WTC11 (cell line): ENCODE data around the gene BTBD2. TPM values are rescaled to one million over a fixed set of nuclear protein-coding genes. Genes with fewer than 3 reads are reported as not detected.

Experiments used
- ATAC-seq: fragments of 200-7000 bp; cut with Tn5 transposase; 2 replicates; pipeline ENCODE4 v1.10.0; 2021; ENCODE audit warnings: mild to moderate bottlenecking, moderate library complexity
- CTCF ChIA-PET: fragments of 300-600 bp; sonication (Branson Sonifier 250); formaldehyde crosslinking; loops from one replicate; lab custom pipeline; 2021; ENCODE audit warnings: antibody characterized with exemption; lab: Charles Lee
- POLR2A ChIA-PET: fragments of 350-600 bp; sonication (Branson Sonifier 250); formaldehyde crosslinking; loops from one replicate; lab custom pipeline; 2021; ENCODE audit warnings: antibody characterized with exemption; lab: Charles Lee
- DNase-seq: peaks from one replicate; pipeline ENCODE4 v3.0.0; 2021; ENCODE audit warnings: low spot score
- H3K27ac Mint-ChIP-seq: 2 replicates; pipeline ENCODE4 v1.8.0; 2021; ENCODE audit warnings: mixed read lengths
- H3K27me3 Mint-ChIP-seq: 2 replicates; pipeline ENCODE4 v1.8.0; 2021; ENCODE audit warnings: low read depth, mild to moderate bottlenecking, moderate library complexity, mixed read lengths
- H3K36me3 Mint-ChIP-seq: 2 replicates; pipeline ENCODE4 v1.8.0; 2021; ENCODE audit warnings: mixed read lengths
- H3K4me1 Mint-ChIP-seq: 2 replicates; pipeline ENCODE4 v1.8.0; 2022; ENCODE audit warnings: mixed read lengths
- H3K4me3 Mint-ChIP-seq: 2 replicates; pipeline ENCODE4 v1.8.0; 2021; ENCODE audit warnings: mild to moderate bottlenecking, moderate library complexity, mixed read lengths
- H3K9me3 Mint-ChIP-seq: 2 replicates; pipeline ENCODE4 v1.8.0; 2021; ENCODE audit warnings: mixed read lengths
- ELF4 ChIP-seq: sonication (generic); formaldehyde crosslinking; IDR thresholded peaks from 2 replicates; pipeline ENCODE4 v1.8.1; 2022; ENCODE audit warnings: low read depth, mild to moderate bottlenecking, moderate library complexity, missing genetic modification reagents
- ETV6 ChIP-seq: sonication (generic); formaldehyde crosslinking; IDR thresholded peaks from 2 replicates; pipeline ENCODE4 v1.8.1; 2022; ENCODE audit warnings: mild to moderate bottlenecking, missing genetic modification reagents
- NFE2L1 ChIP-seq: sonication (generic); formaldehyde crosslinking; IDR thresholded peaks from 2 replicates; pipeline ENCODE4 v1.8.1; 2023; ENCODE audit warnings: missing genetic modification reagents
- NR3C1 ChIP-seq: sonication (generic); formaldehyde crosslinking; conservative IDR thresholded peaks from 2 replicates; pipeline ENCODE4 v1.8.1; 2023; ENCODE audit warnings: low read depth, mild to moderate bottlenecking, missing genetic modification reagents
- SP1 ChIP-seq: sonication (generic); formaldehyde crosslinking; conservative IDR thresholded peaks from 2 replicates; pipeline ENCODE4 v1.8.1; 2022; ENCODE audit warnings: missing genetic modification reagents
- ZNF671 ChIP-seq: fragments of 250-450 bp; sonication (Bioruptor Pico); IDR thresholded peaks from 2 replicates; pipeline ENCODE4 v1.8.0; 2021; ENCODE audit warnings: mild to moderate bottlenecking
- total RNA-seq: library from RNA; stranded (reverse); gene quantifications from 3 replicates; pipeline ENCODE4 v1.2.3, GENCODE V29; 2021
- TF ChIP-seq, protein P1 (sequence below): sonication (generic); formaldehyde crosslinking; IDR thresholded peaks from 2 replicates; pipeline ENCODE4 v1.8.1; 2023; ENCODE audit warnings: mild to moderate bottlenecking, missing genetic modification reagents, moderate library complexity
- TF ChIP-seq, protein P2 (sequence below): sonication (generic); formaldehyde crosslinking; IDR thresholded peaks from 2 replicates; pipeline ENCODE4 v1.8.1; 2023; ENCODE audit warnings: mild to moderate bottlenecking, missing genetic modification reagents
- TF ChIP-seq, protein P3 (sequence below): sonication (generic); formaldehyde crosslinking; IDR thresholded peaks from 2 replicates; pipeline ENCODE4 v1.8.0; 2022; ENCODE audit warnings: mild to moderate bottlenecking, missing genetic modification reagents
- TF ChIP-seq, protein P4 (sequence below): sonication (generic); formaldehyde crosslinking; IDR thresholded peaks from 2 replicates; pipeline ENCODE4 v1.8.1; 2023; ENCODE audit warnings: mild to moderate bottlenecking, missing genetic modification reagents, borderline replicate concordance
- TF ChIP-seq, protein P5 (sequence below): fragments of 250-450 bp; sonication (Bioruptor Pico); IDR thresholded peaks from 2 replicates; pipeline ENCODE4 v1.9.0; 2021; ENCODE audit warnings: mild to moderate bottlenecking
- TF ChIP-seq, protein P6 (sequence below): fragments of 250-450 bp; sonication (Bioruptor Pico); IDR thresholded peaks from 2 replicates; pipeline ENCODE4 v1.8.0; 2021; ENCODE audit warnings: mild to moderate bottlenecking
- TF ChIP-seq, protein P7 (sequence below): sonication (generic); formaldehyde crosslinking; IDR thresholded peaks from 2 replicates; pipeline ENCODE4 v1.8.1; 2022; ENCODE audit warnings: low read depth, missing genetic modification reagents, borderline replicate concordance
- TF ChIP-seq, protein P8 (sequence below): fragments of 250-450 bp; sonication (Bioruptor Pico); IDR thresholded peaks from 2 replicates; pipeline ENCODE4 v1.9.0; 2021; ENCODE audit warnings: moderate library complexity, mild to moderate bottlenecking, inconsistent platforms, borderline replicate concordance

BTBD2 gene
- total RNA-seq, 1 experiment from 2014 or later, result 106 TPM

DNA sequence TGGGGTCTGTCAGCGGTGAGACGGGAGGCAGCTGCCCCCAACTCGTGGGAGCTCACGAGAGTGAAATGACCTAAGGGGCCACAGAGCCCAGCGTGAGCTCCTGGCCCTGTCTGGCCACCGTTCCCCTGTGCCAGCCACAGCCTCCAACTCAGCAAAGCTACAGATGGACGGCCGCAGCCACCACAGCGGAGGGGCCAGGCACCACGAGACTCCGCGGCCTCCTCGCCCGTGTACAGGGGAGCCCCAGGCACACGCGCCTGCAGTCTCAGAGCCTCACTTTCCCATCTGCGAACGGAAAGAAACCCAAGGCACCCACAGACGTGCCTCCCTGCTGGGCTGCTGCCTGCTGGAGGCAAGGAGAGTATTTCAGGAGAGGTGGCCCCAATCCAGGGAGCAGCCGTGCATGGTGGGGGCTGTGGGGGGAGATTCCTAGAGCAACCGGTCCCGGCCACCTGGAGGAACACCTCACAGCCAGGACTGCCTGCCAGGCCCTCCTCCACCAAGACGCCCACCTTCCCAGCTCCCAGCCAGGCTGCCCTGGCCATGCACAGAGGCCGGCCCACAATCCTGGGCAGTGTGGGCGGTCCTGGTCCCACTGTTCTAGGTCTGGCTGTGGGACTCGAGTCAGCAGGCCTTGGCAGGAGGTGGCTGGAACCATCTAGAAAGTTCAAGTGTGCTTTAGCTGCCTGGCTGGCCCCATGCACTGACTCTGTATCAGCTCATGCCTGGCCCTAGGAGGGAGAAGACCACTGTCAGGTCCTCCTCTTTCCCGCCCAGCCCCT is 33.6 kb upstream of the BTBD2 start:
- no peak overlapping the region for H3K27ac Mint-ChIP-seq
- no peaks in the 10 kb centered on the region for H3K27me3 Mint-ChIP-seq
- CTCF ChIA-PET, result no interaction called here
- no peaks in the 10 kb centered on the region for H3K36me3 Mint-ChIP-seq
- POLR2A ChIA-PET, result interaction anchor here (0.6 to 1.0 kb wide), 2 partner anchors 10 to 24 kb away, joined by 3 to 4 read pairs; no protein-coding TSS in a partner anchor
- peaks cover 6% of the 10 kb centered on the region for H3K4me1 Mint-ChIP-seq
- peak overlapping the region; percentile 70 for H3K4me3 Mint-ChIP-seq
- no peak for TF ChIP-seq NFE2L1 (CRISPR knock-in tag)
- TF ChIP-seq, protein P1, sequence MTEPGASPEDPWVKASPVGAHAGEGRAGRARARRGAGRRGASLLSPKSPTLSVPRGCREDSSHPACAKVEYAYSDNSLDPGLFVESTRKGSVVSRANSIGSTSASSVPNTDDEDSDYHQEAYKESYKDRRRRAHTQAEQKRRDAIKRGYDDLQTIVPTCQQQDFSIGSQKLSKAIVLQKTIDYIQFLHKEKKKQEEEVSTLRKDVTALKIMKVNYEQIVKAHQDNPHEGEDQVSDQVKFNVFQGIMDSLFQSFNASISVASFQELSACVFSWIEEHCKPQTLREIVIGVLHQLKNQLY (CRISPR knock-in tag), result no peak
- ATAC-seq (no peak), DNase-seq (no peak)
- no peaks in the 10 kb centered on the region for H3K9me3 Mint-ChIP-seq

DNA sequence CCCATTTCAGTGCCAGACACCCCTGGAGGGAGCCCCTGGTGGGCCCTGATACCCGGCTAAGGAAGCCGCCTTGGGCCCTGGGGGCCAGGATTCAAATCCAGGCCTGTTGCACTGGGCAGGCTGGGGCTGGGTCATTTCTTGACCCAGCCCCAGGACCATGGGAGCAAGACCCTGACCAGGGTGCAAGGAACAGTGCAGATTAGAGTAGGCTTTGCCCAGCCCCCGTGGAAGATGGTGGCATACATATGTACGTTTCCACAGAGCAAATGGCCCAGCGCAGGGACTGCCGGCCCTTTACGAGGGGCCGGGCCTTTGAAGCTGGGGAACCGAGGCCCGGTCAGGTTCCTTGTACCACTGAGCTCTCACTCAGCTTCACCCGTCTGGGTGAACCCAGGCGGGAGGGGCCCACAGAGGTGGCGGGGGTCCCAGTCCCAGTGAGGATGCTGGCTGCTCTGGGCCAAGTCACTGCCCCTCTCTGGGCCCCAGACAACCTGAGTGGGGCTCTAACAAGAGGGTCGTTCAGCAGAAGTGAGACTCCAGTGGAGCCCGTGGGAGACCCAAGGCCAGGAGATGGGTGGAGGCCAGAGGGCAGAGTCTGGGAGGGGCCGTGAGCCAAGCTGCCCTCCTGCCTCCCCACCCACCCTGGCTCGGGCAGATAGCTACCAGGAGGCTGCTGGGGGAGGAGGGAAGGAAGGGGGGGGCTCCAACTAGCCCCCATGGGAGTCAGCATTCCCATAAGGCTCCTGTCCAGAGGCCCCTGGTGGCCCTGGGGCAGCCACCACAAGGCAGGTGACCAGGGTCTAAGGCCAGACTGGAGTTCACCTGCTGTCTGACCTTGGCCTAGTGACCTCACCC is 32.8 kb upstream of the BTBD2 start:
- H3K4me1 Mint-ChIP-seq, result peaks cover 8% of the 10 kb centered on the region
- H3K27me3 Mint-ChIP-seq, result no peaks in the 10 kb centered on the region
- no peaks in the 10 kb centered on the region for H3K9me3 Mint-ChIP-seq
- CTCF ChIA-PET, result no interaction called here
- DNase-seq (no peak), ATAC-seq (no peak)
- H3K27ac Mint-ChIP-seq, result no peak overlapping the region
- peak overlapping the region; percentile 18 for H3K4me3 Mint-ChIP-seq
- 0 out of 2 replicates have a peak, but pooled peaks cover 2% of the 10 kb centered on the region for H3K36me3 Mint-ChIP-seq
- POLR2A ChIA-PET, result interaction anchor here (0.9 to 1.0 kb wide), 2 partner anchors 13 to 25 kb away, joined by 3 to 4 read pairs; no protein-coding TSS in a partner anchor
- TF ChIP-seq, protein P2, sequence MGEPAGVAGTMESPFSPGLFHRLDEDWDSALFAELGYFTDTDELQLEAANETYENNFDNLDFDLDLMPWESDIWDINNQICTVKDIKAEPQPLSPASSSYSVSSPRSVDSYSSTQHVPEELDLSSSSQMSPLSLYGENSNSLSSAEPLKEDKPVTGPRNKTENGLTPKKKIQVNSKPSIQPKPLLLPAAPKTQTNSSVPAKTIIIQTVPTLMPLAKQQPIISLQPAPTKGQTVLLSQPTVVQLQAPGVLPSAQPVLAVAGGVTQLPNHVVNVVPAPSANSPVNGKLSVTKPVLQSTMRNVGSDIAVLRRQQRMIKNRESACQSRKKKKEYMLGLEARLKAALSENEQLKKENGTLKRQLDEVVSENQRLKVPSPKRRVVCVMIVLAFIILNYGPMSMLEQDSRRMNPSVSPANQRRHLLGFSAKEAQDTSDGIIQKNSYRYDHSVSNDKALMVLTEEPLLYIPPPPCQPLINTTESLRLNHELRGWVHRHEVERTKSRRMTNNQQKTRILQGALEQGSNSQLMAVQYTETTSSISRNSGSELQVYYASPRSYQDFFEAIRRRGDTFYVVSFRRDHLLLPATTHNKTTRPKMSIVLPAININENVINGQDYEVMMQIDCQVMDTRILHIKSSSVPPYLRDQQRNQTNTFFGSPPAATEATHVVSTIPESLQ (CRISPR knock-in tag), result no peak
- TF ChIP-seq ZNF671 (CRISPR knock-in tag), result no peak
- TF ChIP-seq, protein P3, sequence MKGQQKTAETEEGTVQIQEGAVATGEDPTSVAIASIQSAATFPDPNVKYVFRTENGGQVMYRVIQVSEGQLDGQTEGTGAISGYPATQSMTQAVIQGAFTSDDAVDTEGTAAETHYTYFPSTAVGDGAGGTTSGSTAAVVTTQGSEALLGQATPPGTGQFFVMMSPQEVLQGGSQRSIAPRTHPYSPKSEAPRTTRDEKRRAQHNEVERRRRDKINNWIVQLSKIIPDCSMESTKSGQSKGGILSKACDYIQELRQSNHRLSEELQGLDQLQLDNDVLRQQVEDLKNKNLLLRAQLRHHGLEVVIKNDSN, result no peak
- TF ChIP-seq NR3C1 (CRISPR knock-in tag), result no peak
- TF ChIP-seq, protein P4, sequence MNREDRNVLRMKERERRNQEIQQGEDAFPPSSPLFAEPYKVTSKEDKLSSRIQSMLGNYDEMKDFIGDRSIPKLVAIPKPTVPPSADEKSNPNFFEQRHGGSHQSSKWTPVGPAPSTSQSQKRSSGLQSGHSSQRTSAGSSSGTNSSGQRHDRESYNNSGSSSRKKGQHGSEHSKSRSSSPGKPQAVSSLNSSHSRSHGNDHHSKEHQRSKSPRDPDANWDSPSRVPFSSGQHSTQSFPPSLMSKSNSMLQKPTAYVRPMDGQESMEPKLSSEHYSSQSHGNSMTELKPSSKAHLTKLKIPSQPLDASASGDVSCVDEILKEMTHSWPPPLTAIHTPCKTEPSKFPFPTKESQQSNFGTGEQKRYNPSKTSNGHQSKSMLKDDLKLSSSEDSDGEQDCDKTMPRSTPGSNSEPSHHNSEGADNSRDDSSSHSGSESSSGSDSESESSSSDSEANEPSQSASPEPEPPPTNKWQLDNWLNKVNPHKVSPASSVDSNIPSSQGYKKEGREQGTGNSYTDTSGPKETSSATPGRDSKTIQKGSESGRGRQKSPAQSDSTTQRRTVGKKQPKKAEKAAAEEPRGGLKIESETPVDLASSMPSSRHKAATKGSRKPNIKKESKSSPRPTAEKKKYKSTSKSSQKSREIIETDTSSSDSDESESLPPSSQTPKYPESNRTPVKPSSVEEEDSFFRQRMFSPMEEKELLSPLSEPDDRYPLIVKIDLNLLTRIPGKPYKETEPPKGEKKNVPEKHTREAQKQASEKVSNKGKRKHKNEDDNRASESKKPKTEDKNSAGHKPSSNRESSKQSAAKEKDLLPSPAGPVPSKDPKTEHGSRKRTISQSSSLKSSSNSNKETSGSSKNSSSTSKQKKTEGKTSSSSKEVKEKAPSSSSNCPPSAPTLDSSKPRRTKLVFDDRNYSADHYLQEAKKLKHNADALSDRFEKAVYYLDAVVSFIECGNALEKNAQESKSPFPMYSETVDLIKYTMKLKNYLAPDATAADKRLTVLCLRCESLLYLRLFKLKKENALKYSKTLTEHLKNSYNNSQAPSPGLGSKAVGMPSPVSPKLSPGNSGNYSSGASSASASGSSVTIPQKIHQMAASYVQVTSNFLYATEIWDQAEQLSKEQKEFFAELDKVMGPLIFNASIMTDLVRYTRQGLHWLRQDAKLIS, result no peak
- no peak for TF ChIP-seq ELF4 (CRISPR knock-in tag)
- TF ChIP-seq, protein P5, sequence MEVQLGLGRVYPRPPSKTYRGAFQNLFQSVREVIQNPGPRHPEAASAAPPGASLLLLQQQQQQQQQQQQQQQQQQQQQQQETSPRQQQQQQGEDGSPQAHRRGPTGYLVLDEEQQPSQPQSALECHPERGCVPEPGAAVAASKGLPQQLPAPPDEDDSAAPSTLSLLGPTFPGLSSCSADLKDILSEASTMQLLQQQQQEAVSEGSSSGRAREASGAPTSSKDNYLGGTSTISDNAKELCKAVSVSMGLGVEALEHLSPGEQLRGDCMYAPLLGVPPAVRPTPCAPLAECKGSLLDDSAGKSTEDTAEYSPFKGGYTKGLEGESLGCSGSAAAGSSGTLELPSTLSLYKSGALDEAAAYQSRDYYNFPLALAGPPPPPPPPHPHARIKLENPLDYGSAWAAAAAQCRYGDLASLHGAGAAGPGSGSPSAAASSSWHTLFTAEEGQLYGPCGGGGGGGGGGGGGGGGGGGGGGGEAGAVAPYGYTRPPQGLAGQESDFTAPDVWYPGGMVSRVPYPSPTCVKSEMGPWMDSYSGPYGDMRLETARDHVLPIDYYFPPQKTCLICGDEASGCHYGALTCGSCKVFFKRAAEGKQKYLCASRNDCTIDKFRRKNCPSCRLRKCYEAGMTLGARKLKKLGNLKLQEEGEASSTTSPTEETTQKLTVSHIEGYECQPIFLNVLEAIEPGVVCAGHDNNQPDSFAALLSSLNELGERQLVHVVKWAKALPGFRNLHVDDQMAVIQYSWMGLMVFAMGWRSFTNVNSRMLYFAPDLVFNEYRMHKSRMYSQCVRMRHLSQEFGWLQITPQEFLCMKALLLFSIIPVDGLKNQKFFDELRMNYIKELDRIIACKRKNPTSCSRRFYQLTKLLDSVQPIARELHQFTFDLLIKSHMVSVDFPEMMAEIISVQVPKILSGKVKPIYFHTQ, result no peak
- TF ChIP-seq, protein P6, sequence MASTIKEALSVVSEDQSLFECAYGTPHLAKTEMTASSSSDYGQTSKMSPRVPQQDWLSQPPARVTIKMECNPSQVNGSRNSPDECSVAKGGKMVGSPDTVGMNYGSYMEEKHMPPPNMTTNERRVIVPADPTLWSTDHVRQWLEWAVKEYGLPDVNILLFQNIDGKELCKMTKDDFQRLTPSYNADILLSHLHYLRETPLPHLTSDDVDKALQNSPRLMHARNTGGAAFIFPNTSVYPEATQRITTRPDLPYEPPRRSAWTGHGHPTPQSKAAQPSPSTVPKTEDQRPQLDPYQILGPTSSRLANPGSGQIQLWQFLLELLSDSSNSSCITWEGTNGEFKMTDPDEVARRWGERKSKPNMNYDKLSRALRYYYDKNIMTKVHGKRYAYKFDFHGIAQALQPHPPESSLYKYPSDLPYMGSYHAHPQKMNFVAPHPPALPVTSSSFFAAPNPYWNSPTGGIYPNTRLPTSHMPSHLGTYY (CRISPR knock-in tag), result no peak
- TF ChIP-seq, protein P7, sequence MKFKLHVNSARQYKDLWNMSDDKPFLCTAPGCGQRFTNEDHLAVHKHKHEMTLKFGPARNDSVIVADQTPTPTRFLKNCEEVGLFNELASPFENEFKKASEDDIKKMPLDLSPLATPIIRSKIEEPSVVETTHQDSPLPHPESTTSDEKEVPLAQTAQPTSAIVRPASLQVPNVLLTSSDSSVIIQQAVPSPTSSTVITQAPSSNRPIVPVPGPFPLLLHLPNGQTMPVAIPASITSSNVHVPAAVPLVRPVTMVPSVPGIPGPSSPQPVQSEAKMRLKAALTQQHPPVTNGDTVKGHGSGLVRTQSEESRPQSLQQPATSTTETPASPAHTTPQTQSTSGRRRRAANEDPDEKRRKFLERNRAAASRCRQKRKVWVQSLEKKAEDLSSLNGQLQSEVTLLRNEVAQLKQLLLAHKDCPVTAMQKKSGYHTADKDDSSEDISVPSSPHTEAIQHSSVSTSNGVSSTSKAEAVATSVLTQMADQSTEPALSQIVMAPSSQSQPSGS (CRISPR knock-in tag), result no peak
- TF ChIP-seq SP1 (CRISPR knock-in tag), result no peak
- TF ChIP-seq, protein P8, sequence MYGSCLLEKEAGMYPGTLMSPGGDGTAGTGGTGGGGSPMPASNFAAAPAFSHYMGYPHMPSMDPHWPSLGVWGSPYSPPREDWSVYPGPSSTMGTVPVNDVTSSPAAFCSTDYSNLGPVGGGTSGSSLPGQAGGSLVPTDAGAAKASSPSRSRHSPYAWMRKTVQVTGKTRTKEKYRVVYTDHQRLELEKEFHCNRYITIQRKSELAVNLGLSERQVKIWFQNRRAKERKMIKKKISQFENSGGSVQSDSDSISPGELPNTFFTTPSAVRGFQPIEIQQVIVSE (CRISPR knock-in tag), result no peak
- no peak for TF ChIP-seq ETV6 (CRISPR knock-in tag)
